ENCODE results near the gene CTNNA2.

CTNNA2 gene

GRCh38 chr2:79855264-79856006 lies 342.6 kb downstream of the CTNNA2 start:
- no peak for DNase-seq (ENCODE audit: low read depth)
- TF ChIP-seq, protein P1, sequence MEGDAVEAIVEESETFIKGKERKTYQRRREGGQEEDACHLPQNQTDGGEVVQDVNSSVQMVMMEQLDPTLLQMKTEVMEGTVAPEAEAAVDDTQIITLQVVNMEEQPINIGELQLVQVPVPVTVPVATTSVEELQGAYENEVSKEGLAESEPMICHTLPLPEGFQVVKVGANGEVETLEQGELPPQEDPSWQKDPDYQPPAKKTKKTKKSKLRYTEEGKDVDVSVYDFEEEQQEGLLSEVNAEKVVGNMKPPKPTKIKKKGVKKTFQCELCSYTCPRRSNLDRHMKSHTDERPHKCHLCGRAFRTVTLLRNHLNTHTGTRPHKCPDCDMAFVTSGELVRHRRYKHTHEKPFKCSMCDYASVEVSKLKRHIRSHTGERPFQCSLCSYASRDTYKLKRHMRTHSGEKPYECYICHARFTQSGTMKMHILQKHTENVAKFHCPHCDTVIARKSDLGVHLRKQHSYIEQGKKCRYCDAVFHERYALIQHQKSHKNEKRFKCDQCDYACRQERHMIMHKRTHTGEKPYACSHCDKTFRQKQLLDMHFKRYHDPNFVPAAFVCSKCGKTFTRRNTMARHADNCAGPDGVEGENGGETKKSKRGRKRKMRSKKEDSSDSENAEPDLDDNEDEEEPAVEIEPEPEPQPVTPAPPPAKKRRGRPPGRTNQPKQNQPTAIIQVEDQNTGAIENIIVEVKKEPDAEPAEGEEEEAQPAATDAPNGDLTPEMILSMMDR (IDR thresholded peaks at IDR 0.05; ENCODE audit: control insufficient read depth, insufficient read depth, low read depth, low read length, missing control alignments), result no peak

GRCh38 chr2:79857888-79858287 lies 345.0 kb downstream of the CTNNA2 start:
- TF ChIP-seq, protein P1 (IDR thresholded peaks at IDR 0.05; ENCODE audit: control insufficient read depth, insufficient read depth, low read depth, low read length, missing control alignments), result no peak
- H3K4me3 ChIP-seq (ENCODE audit: control insufficient read depth, low read depth, low read length), result no peak overlapping the region
- DNase-seq (ENCODE audit: low read depth), result no peak

More at GRCh38 chr2:79855264-79856006, 342.6 kb downstream of the CTNNA2 start:
- no peak overlapping the region for H3K4me3 ChIP-seq (ENCODE audit: control insufficient read depth, low read depth, low read length)

- DNase-seq (ENCODE audit: low read depth), result no peak
- H3K4me3 ChIP-seq (ENCODE audit: control insufficient read depth, low read depth, low read length), result no peak overlapping the region
- TF ChIP-seq, protein P1 (IDR thresholded peaks at IDR 0.05; ENCODE audit: control insufficient read depth, insufficient read depth, low read depth, low read length, missing control alignments), result no peak
These were observed 347.6 kb downstream of the CTNNA2 start for GRCh38 chr2:79860228-79861058.

DNA sequence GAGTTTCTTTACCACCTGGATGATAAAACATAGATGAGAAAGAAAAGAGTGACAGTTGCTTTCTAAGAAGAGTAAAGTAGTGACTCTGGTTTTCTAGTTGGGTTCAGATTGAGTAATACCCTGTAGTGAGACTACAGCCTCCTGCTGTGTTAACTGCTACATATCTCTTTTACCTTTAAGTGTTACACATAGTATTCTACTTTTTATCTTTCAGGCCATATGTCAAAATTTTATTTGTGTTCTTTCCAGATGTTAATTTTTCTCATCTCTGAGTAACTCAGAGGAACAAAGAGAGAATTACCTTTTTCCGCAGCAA lies 348.2 kb downstream of the CTNNA2 start:
- H3K4me3 ChIP-seq (ENCODE audit: control insufficient read depth, low read depth, low read length), result no peak overlapping the region
- TF ChIP-seq, protein P1 (IDR thresholded peaks at IDR 0.05; ENCODE audit: control insufficient read depth, insufficient read depth, low read depth, low read length, missing control alignments), result no peak
- DNase-seq (ENCODE audit: low read depth), result no peak

GRCh38 chr2:79862756-79863155 lies 349.9 kb downstream of the CTNNA2 start:
- no peak overlapping the region for H3K4me3 ChIP-seq (ENCODE audit: control insufficient read depth, low read depth, low read length)
- DNase-seq (ENCODE audit: low read depth), result no peak
- TF ChIP-seq, protein P1 (IDR thresholded peaks at IDR 0.05; ENCODE audit: control insufficient read depth, insufficient read depth, low read depth, low read length, missing control alignments), result no peak

- H3K4me3 ChIP-seq (ENCODE audit: control insufficient read depth, low read depth, low read length), result no peak overlapping the region
- DNase-seq (ENCODE audit: low read depth), result no peak
- TF ChIP-seq, protein P1 (IDR thresholded peaks at IDR 0.05; ENCODE audit: control insufficient read depth, insufficient read depth, low read depth, low read length, missing control alignments), result no peak
These were observed 359.8 kb downstream of the CTNNA2 start for GRCh38 chr2:79872656-79873055.
